ENCODE data around the gene LCMT1.
A peak's percentile ranks its signal among the peaks of the same experiment; 100 is the strongest.
"Not testable (repeated sequence)": the region's sequence is repeated elsewhere in the genome, so short reads cannot be mapped to it uniquely, and the experiment has no call there.

LCMT1 gene

GRCh38 chr16:25148568-25149215, 37.1 kb downstream of the LCMT1 start:
- DNase-seq: no peak

- DNase-seq: no peak
Observed at GRCh38 chr16:25151996-25152395, 40.5 kb downstream of the LCMT1 start.

- DNase-seq: no peak
Observed at GRCh38 chr16:25155553-25156460, 44.3 kb downstream of the LCMT1 start.

- DNase-seq: no peak
Observed at GRCh38 chr16:25157271-25157875, 45.8 kb downstream of the LCMT1 start.

GRCh38 chr16:25158401-25158800, 46.9 kb downstream of the LCMT1 start:
- no peak for DNase-seq

GRCh38 chr16:25161753-25162367, 50.3 kb downstream of the LCMT1 start:
- no peak for DNase-seq

GRCh38 chr16:25163683-25164082, 52.1 kb downstream of the LCMT1 start:
- DNase-seq: no peak

GRCh38 chr16:25165284-25165683, 53.7 kb downstream of the LCMT1 start:
- DNase-seq: no peak

GRCh38 chr16:25167920-25168319, 56.4 kb downstream of the LCMT1 start:
- not testable (repeated sequence) for DNase-seq

GRCh38 chr16:25171390-25171789, 59.8 kb downstream of the LCMT1 start:
- DNase-seq: no peak

- no peak for DNase-seq
Observed at GRCh38 chr16:25172831-25173230, 61.3 kb downstream of the LCMT1 start.

GRCh38 chr16:25174285-25174684, 62.7 kb downstream of the LCMT1 start:
- DNase-seq: no peak

GRCh38 chr16:25176136-25176535, 64.6 kb downstream of the LCMT1 start:
- DNase-seq: no peak

GRCh38 chr16:25177512-25177830, 65.9 kb downstream of the LCMT1 start:
- DNase-seq: no peak

- DNase-seq: no peak
Observed at GRCh38 chr16:25177831-25178688, 66.5 kb downstream of the LCMT1 start.

GRCh38 chr16:25181236-25181635, 69.7 kb downstream of the LCMT1 start:
- not testable (repeated sequence) for DNase-seq

GRCh38 chr16:25184771-25185170, 73.2 kb downstream of the LCMT1 start:
- DNase-seq: no peak

- DNase-seq: no peak
Observed at GRCh38 chr16:25187491-25187795, 75.9 kb downstream of the LCMT1 start.

GRCh38 chr16:25189305-25189704, 77.8 kb downstream of the LCMT1 start:
- DNase-seq: no peak

- peak; percentile 7 for DNase-seq
Observed at GRCh38 chr16:25192096-25192495, 80.6 kb downstream of the LCMT1 start.

- no peak for DNase-seq
Observed at GRCh38 chr16:25194273-25194878, 82.8 kb downstream of the LCMT1 start.

GRCh38 chr16:25198021-25198420, 86.5 kb downstream of the LCMT1 start:
- no peak for DNase-seq
